ENCODE measurements around the gene GRIP2. TPM values are rescaled to one million over a fixed set of nuclear protein-coding genes. Genes with fewer than 3 reads are reported as not detected.

GRIP2 gene
- total and polyA plus RNA-seq, 3 experiments from 2014 or later, result not detected

DNA sequence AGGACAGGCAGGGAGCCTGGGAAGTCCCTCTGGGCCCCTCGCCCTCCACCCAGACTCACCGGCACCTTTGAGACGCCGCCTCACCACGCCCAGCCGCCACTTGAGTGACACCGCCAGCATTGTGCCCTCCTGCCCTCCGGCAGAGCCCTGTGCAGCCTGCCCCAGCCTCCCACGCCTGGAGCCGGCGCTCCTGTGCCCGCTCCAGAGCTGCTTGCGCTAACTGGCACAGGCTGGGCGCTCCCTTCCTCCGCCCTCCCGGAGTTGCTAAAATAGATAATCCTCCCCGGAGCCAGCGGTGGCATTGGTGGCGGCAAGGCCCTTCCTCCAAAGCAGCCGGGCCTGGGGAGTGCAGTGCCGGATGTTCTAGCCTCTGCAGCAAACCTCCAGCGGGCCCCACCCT is 15.7 kb upstream of the GRIP2 start:
- H3K4me1 Mint-ChIP-seq, result peaks cover 0 to 4% (median 2%) of the 10 kb centered on the region in 3 donors
- no peaks in the 10 kb centered on the region for H3K9me3 ChIP-seq (ENCODE audit: low read length)
- POLR2A ChIA-PET, result no interaction called here
- no peaks in the 10 kb centered on the region for H3K9me3 Mint-ChIP-seq
- H3K27me3 Mint-ChIP-seq, result peaks cover 33 to 74% of the 10 kb centered on the region in 2 donors
- no peak overlapping the region for H3K4me3 ChIP-seq (ENCODE audit: low read length)
- H3K36me3 ChIP-seq (ENCODE audit: insufficient read depth, low read length), result no peaks in the 10 kb centered on the region
- no peak for DNase-seq
- H3K36me3 Mint-ChIP-seq, result no peaks in the 10 kb centered on the region
- no peak overlapping the region for H3K27ac Mint-ChIP-seq
- H3K4me1 ChIP-seq (ENCODE audit: insufficient read depth, low read length), result no peaks in the 10 kb centered on the region
- peak overlapping the region in 1 of 7 donors; percentile 58 for H3K4me3 Mint-ChIP-seq
- H3K27me3 ChIP-seq (ENCODE audit: insufficient read depth, low read length, poor library complexity, severe bottlenecking), result peaks cover 5% of the 10 kb centered on the region
- CTCF ChIA-PET, result no interaction called here
- H3K27ac ChIP-seq (ENCODE audit: low read depth, low read length), result no peak overlapping the region

DNA sequence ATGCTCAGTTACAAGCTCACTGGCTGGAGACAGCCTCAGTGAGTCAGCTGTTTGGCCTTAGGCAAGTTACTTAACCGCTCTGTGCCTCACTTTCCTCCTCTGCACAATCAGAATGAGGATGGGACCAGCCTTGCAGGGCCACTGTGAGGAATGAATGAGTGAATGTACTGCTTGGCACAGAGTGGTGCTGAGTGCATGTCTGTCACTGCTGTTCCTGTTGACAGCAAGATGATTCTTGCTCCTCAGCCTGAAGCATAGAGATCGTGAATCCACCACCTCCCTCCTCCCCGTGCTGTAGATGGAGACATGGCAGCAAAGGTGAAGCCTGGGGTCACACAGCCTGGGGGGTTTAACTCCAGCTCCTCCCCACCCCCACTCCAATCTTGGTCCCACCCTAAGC is 14.6 kb upstream of the GRIP2 start:
- no peak for DNase-seq
- no peaks in the 10 kb centered on the region for H3K9me3 ChIP-seq (ENCODE audit: low read length)
- H3K4me1 ChIP-seq (ENCODE audit: insufficient read depth, low read length), result no peaks in the 10 kb centered on the region
- POLR2A ChIA-PET, result no interaction called here
- no peak overlapping the region for H3K4me3 ChIP-seq (ENCODE audit: low read length)
- no peaks in the 10 kb centered on the region for H3K36me3 ChIP-seq (ENCODE audit: insufficient read depth, low read length)
- H3K36me3 Mint-ChIP-seq, result no peaks in the 10 kb centered on the region
- H3K27ac ChIP-seq (ENCODE audit: low read depth, low read length), result no peak overlapping the region
- H3K27me3 ChIP-seq (ENCODE audit: insufficient read depth, low read length, poor library complexity, severe bottlenecking), result peaks cover 5% of the 10 kb centered on the region
- H3K4me3 Mint-ChIP-seq, result no peak overlapping the region
- CTCF ChIA-PET, result no interaction called here
- peaks cover 34 to 80% of the 10 kb centered on the region in 2 donors for H3K27me3 Mint-ChIP-seq
- no peak overlapping the region for H3K27ac Mint-ChIP-seq
- H3K4me1 Mint-ChIP-seq, result peaks cover 0 to 5% (median 4%) of the 10 kb centered on the region in 3 donors
- no peaks in the 10 kb centered on the region for H3K9me3 Mint-ChIP-seq

DNA sequence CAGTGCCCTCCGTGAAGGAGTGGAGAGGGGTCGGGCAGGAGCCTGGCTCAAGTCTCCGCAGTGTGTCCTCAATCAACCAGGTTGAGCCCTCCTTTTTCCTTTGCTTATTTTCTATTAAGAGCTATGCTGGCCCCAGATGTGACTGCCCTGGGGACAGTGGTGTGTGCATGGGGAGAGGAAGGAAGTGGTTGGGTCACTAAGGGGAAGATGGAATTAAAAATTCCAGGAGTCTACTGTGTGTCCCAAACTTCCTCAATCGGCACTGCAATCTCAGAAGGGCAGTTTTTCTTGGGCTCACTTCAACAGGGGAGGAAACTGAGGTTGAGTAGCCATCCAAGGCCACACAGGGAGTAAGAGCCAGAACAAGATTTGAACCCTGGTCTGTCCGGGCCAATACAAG is 13.7 kb upstream of the GRIP2 start:
- H3K9me3 ChIP-seq (ENCODE audit: low read length), result no peaks in the 10 kb centered on the region
- H3K4me3 ChIP-seq (ENCODE audit: low read length), result no peak overlapping the region
- ChIA-PET CTCF (no interaction called here), POLR2A (no interaction called here)
- H3K27me3 Mint-ChIP-seq, result peaks cover 32 to 80% of the 10 kb centered on the region in 2 donors
- no peaks in the 10 kb centered on the region for H3K9me3 Mint-ChIP-seq
- no peaks in the 10 kb centered on the region for H3K36me3 Mint-ChIP-seq
- peak overlapping the region in 1 of 8 donors; percentile 6 for H3K27ac Mint-ChIP-seq
- H3K4me3 Mint-ChIP-seq, result no peak overlapping the region
- H3K27me3 ChIP-seq (ENCODE audit: insufficient read depth, low read length, poor library complexity, severe bottlenecking), result peaks cover 5% of the 10 kb centered on the region
- no peaks in the 10 kb centered on the region for H3K4me1 ChIP-seq (ENCODE audit: insufficient read depth, low read length)
- no peaks in the 10 kb centered on the region for H3K36me3 ChIP-seq (ENCODE audit: insufficient read depth, low read length)
- peaks cover 0 to 7% (median 5%) of the 10 kb centered on the region in 3 donors for H3K4me1 Mint-ChIP-seq
- no peak for DNase-seq
- H3K27ac ChIP-seq (ENCODE audit: low read depth, low read length), result no peak overlapping the region

DNA sequence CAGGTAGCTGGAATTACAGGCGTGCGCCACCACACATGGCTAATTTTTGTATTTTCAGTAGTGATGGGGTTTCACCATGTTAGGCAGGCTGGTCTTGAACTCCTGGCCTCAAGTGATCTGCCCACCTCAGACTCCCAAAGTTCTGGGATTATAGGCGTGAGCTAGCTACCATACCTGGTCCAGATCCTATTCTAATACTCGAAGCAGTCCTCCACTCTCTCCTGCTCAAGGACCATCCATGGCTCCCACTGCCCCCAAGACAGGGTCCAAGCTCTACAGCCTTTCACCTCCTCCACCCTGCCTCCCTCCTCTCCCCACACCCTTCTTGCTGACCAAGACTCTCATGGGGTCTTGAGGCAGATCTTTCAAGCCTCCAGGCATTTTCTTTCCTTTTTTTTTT is 12.6 kb upstream of the GRIP2 start:
- Mint-ChIP-seq H3K4me3 (no peak overlapping the region), H3K36me3 (no peaks in the 10 kb centered on the region), H3K27ac (no peak overlapping the region), H3K27me3 (peaks cover 34 to 81% of the 10 kb centered on the region in 2 donors), H3K4me1 (peaks cover 0 to 7% (median 5%) of the 10 kb centered on the region in 3 donors), H3K9me3 (peaks cover 0 to 1% (median 0%) of the 10 kb centered on the region in 5 donors)
- no peak overlapping the region for H3K4me3 ChIP-seq (ENCODE audit: low read length)
- ChIA-PET CTCF (no interaction called here), POLR2A (no interaction called here)
- no peaks in the 10 kb centered on the region for H3K4me1 ChIP-seq (ENCODE audit: insufficient read depth, low read length)
- no peaks in the 10 kb centered on the region for H3K36me3 ChIP-seq (ENCODE audit: insufficient read depth, low read length)
- H3K27me3 ChIP-seq (ENCODE audit: insufficient read depth, low read length, poor library complexity, severe bottlenecking), result peaks cover 5% of the 10 kb centered on the region
- DNase-seq, result no peak
- no peaks in the 10 kb centered on the region for H3K9me3 ChIP-seq (ENCODE audit: low read length)
- no peak overlapping the region for H3K27ac ChIP-seq (ENCODE audit: low read depth, low read length)

DNA sequence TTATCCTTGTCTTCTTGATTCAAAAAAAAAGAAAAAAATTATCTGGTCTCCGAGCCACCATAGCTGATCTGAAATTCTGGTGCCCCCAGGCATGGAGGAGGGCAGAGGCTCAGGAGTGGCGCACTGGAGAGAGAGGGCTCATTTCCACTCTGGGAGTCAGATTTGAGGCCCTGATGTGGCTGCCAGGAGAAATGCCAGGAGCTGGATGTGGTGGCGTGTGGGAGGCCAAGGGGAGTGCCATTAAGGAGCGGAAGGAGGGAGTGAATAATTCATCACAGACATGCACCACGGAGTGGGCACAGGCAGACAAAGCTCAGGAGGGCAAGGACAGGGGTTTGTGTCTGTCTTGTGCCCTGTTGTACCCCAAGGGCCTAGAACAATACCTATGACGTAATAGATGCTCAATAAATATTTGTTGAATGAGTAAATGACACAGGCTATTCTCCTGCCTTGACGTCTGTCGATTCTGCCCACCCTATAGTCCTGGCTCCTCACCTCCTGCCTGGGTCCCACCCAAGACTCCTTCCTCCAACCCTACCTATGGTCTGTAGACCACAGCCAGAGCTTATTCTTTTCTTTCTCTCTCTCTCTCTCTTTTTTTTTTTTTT is 12.0 kb upstream of the GRIP2 start:
- peaks cover 0 to 1% (median 0%) of the 10 kb centered on the region in 5 donors for H3K9me3 Mint-ChIP-seq
- Histone ChIP-seq H3K9me3 (ENCODE audit: low read length) (no peaks in the 10 kb centered on the region), H3K36me3 (ENCODE audit: insufficient read depth, low read length) (no peaks in the 10 kb centered on the region), H3K4me1 (ENCODE audit: insufficient read depth, low read length) (no peaks in the 10 kb centered on the region), H3K27ac (ENCODE audit: low read depth, low read length) (no peak overlapping the region), H3K4me3 (ENCODE audit: low read length) (no peak overlapping the region), H3K27me3 (ENCODE audit: insufficient read depth, low read length, poor library complexity, severe bottlenecking) (peaks cover 5% of the 10 kb centered on the region)
- POLR2A ChIA-PET, result no interaction called here
- peak overlapping the region in 1 of 8 donors; percentile 47 for H3K27ac Mint-ChIP-seq
- H3K4me1 Mint-ChIP-seq, result peaks cover 0 to 7% (median 5%) of the 10 kb centered on the region in 3 donors
- H3K36me3 Mint-ChIP-seq, result no peaks in the 10 kb centered on the region
- CTCF ChIA-PET, result no interaction called here
- H3K4me3 Mint-ChIP-seq, result no peak overlapping the region
- DNase-seq, result no peak
- peaks cover 38 to 78% of the 10 kb centered on the region in 2 donors for H3K27me3 Mint-ChIP-seq

DNA sequence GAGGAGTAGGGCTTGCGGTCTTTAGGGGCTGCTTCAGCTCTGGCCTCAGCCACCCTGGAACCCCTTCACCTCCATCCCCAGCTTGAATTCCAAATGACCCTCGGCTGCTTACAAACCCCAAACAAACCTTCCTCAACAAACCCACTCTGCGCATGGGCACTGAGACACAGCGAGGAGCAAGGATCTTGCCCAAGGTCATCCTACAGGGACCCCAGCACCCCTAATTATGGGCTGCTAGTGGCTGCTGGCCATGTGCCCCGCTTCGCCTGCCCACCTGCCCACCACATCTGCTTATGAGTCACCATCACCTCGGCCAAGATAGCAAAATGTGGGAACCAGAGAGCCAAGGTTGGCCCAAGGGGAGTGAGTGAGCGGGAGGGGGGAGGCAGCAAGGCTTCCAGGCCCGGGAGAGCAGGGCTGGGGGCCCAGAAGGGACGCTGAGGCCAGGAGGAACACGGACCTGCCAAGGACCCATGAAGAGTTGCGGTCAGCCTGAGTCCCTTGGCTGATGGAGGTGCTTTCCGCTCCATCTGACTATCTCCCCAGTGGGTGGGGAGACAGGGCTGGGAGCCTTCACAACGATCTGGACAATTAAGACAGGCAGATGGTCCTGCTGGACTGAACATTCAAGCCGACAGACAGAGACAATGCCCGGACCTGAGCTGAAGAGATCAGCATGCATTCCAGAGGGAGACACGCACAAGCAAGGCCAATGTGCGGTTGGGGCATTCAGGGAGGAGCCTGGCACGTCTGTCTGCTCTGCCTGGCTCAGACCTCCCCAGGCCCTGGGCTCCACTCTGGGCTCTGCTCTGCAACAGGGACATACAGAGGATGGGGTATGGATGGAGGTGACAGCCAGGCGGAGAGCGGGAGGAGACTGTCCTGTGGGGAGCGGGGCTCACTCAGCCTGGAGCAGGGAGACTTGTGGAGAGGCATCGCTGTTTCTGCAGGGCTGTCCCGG is 10.8 kb upstream of the GRIP2 start:
- Histone ChIP-seq H3K36me3 (ENCODE audit: insufficient read depth, low read length) (no peaks in the 10 kb centered on the region), H3K4me1 (ENCODE audit: insufficient read depth, low read length) (no peaks in the 10 kb centered on the region), H3K27me3 (ENCODE audit: insufficient read depth, low read length, poor library complexity, severe bottlenecking) (no peaks in the 10 kb centered on the region), H3K9me3 (ENCODE audit: low read length) (no peaks in the 10 kb centered on the region), H3K27ac (ENCODE audit: low read depth, low read length) (no peak overlapping the region), H3K4me3 (ENCODE audit: low read length) (no peak overlapping the region)
- CTCF ChIA-PET, result interaction anchor here (1.6 kb wide), 1 partner anchor 42 kb away, joined by 3 read pairs; no protein-coding TSS in a partner anchor
- Mint-ChIP-seq H3K4me1 (peaks cover 0 to 3% (median 3%) of the 10 kb centered on the region in 3 donors), H3K27ac (no peak overlapping the region), H3K9me3 (peaks cover 0 to 1% (median 0%) of the 10 kb centered on the region in 5 donors), H3K4me3 (no peak overlapping the region), H3K36me3 (no peaks in the 10 kb centered on the region), H3K27me3 (peaks cover 36 to 67% of the 10 kb centered on the region in 2 donors)
- no peak for DNase-seq
- POLR2A ChIA-PET, result no interaction called here

DNA sequence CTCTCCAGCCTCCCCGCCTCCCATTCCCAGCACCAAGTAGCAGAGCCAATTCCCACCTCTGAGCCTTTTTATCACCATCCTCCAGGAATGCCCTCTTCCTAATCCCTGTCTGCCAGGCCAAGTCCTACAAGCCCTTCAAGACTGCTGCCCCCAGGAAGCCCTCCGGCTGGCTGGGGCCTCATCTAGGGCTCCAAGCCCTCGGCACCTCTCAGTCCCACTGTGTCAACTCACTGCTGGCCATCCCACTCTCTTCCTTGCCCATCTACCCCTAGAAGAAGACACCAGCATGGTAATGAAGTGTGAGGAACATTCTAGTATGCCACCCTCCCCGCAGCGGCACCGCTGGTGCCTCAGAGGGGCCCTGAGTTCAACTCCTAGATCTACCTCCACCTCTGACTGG is 10.0 kb upstream of the GRIP2 start:
- H3K36me3 Mint-ChIP-seq, result no peaks in the 10 kb centered on the region
- no peaks in the 10 kb centered on the region for H3K27me3 ChIP-seq (ENCODE audit: insufficient read depth, low read length, poor library complexity, severe bottlenecking)
- POLR2A ChIA-PET, result no interaction called here
- H3K4me1 Mint-ChIP-seq, result peaks cover 0 to 3% (median 3%) of the 10 kb centered on the region in 3 donors
- H3K27ac Mint-ChIP-seq, result no peak overlapping the region
- no peak overlapping the region for H3K4me3 Mint-ChIP-seq
- DNase-seq, result no peak
- no peak overlapping the region for H3K4me3 ChIP-seq (ENCODE audit: low read length)
- peaks cover 30 to 59% of the 10 kb centered on the region in 2 donors for H3K27me3 Mint-ChIP-seq
- peaks cover 0 to 1% (median 0%) of the 10 kb centered on the region in 5 donors for H3K9me3 Mint-ChIP-seq
- CTCF ChIA-PET, result interaction anchor here (1.6 to 2.4 kb wide), 3 partner anchors 8 to 289 kb away, joined by 3 to 8 read pairs (median 6); no protein-coding TSS in a partner anchor
- no peaks in the 10 kb centered on the region for H3K9me3 ChIP-seq (ENCODE audit: low read length)
- no peaks in the 10 kb centered on the region for H3K36me3 ChIP-seq (ENCODE audit: insufficient read depth, low read length)
- H3K27ac ChIP-seq (ENCODE audit: low read depth, low read length), result no peak overlapping the region
- no peaks in the 10 kb centered on the region for H3K4me1 ChIP-seq (ENCODE audit: insufficient read depth, low read length)

Data from CD8-positive, alpha-beta memory T cell (primary cell).